ENCODE measurements around the gene CAPNS2. TPM values are rescaled to one million over a fixed set of nuclear protein-coding genes. Genes with fewer than 3 reads are reported as not detected.

Gene CAPNS2
- total RNA-seq, result not detected

GRCh38 chr16:55566432-55567175 lies at the start of gene CAPNS2:
TSS of gene CAPNS2 (plus strand) at chr16:55566684. CDS start at chr16:55566757, 73 bp downstream.
- ChIA-PET POLR2A (no interaction called here), CTCF (interaction anchor here (1.0 kb wide), 1 partner anchor 136 kb away, joined by 3 read pairs; no protein-coding TSS in a partner anchor)

- POLR2A ChIA-PET, result no interaction called here
- CTCF ChIA-PET, result no interaction called here
Measured at GRCh38 chr16:55521792-55522191, 44.7 kb upstream of the CAPNS2 start.

- CTCF ChIA-PET, result no interaction called here
- POLR2A ChIA-PET, result no interaction called here
Measured at GRCh38 chr16:55526441-55526840, 40.0 kb upstream of the CAPNS2 start.

GRCh38 chr16:55527885-55528284 lies 38.6 kb upstream of the CAPNS2 start:
- ChIA-PET POLR2A (no interaction called here), CTCF (no interaction called here)

- POLR2A ChIA-PET, result no interaction called here
- CTCF ChIA-PET, result no interaction called here
Measured at GRCh38 chr16:55529018-55529417, 37.5 kb upstream of the CAPNS2 start.

- ChIA-PET POLR2A (no interaction called here), CTCF (no interaction called here)
Measured at GRCh38 chr16:55530316-55530856, 36.1 kb upstream of the CAPNS2 start.

GRCh38 chr16:55532227-55532626 lies 34.3 kb upstream of the CAPNS2 start:
- POLR2A ChIA-PET, result no interaction called here
- CTCF ChIA-PET, result no interaction called here

GRCh38 chr16:55534756-55535155 lies 31.7 kb upstream of the CAPNS2 start:
- CTCF ChIA-PET, result no interaction called here
- POLR2A ChIA-PET, result no interaction called here

GRCh38 chr16:55539049-55539448 lies 27.4 kb upstream of the CAPNS2 start:
- POLR2A ChIA-PET, result no interaction called here
- CTCF ChIA-PET, result no interaction called here

- ChIA-PET POLR2A (no interaction called here), CTCF (no interaction called here)
Measured at GRCh38 chr16:55539488-55539887, 27.0 kb upstream of the CAPNS2 start.

GRCh38 chr16:55540221-55540620 lies 26.3 kb upstream of the CAPNS2 start:
- CTCF ChIA-PET, result no interaction called here
- POLR2A ChIA-PET, result no interaction called here

GRCh38 chr16:55542459-55543082 lies 23.9 kb upstream of the CAPNS2 start:
- ChIA-PET CTCF (no interaction called here), POLR2A (no interaction called here)

GRCh38 chr16:55543472-55543871 lies 23.0 kb upstream of the CAPNS2 start:
- ChIA-PET POLR2A (no interaction called here), CTCF (no interaction called here)

- CTCF ChIA-PET, result no interaction called here
Measured at GRCh38 chr16:55552621-55553020, 13.9 kb upstream of the CAPNS2 start.

GRCh38 chr16:55555436-55555835 lies 11.0 kb upstream of the CAPNS2 start:
- CTCF ChIA-PET, result no interaction called here
- POLR2A ChIA-PET, result no interaction called here

More at GRCh38 chr16:55552621-55553020, 13.9 kb upstream of the CAPNS2 start:
- POLR2A ChIA-PET, result no interaction called here

- ChIA-PET POLR2A (no interaction called here), CTCF (no interaction called here)
Measured at GRCh38 chr16:55557186-55557585, 9.3 kb upstream of the CAPNS2 start.

- ChIA-PET CTCF (no interaction called here), POLR2A (no interaction called here)
Measured at GRCh38 chr16:55559233-55559632, 7.3 kb upstream of the CAPNS2 start.

- ChIA-PET POLR2A (no interaction called here), CTCF (interaction anchor here (0.7 kb wide), 1 partner anchor 120 kb away, joined by 4 read pairs; no protein-coding TSS in a partner anchor)
Measured at GRCh38 chr16:55559933-55560516, 6.5 kb upstream of the CAPNS2 start.

GRCh38 chr16:55561319-55561848 lies 5.1 kb upstream of the CAPNS2 start:
- POLR2A ChIA-PET, result no interaction called here
- CTCF ChIA-PET, result no interaction called here

GRCh38 chr16:55562936-55563335 lies 3.5 kb upstream of the CAPNS2 start:
- ChIA-PET CTCF (no interaction called here), POLR2A (no interaction called here)

- ChIA-PET POLR2A (no interaction called here), CTCF (no interaction called here)
Measured at GRCh38 chr16:55563797-55564196, 2.7 kb upstream of the CAPNS2 start.
